ENCODE data around the gene C4orf17.

C4orf17 gene

DNA sequence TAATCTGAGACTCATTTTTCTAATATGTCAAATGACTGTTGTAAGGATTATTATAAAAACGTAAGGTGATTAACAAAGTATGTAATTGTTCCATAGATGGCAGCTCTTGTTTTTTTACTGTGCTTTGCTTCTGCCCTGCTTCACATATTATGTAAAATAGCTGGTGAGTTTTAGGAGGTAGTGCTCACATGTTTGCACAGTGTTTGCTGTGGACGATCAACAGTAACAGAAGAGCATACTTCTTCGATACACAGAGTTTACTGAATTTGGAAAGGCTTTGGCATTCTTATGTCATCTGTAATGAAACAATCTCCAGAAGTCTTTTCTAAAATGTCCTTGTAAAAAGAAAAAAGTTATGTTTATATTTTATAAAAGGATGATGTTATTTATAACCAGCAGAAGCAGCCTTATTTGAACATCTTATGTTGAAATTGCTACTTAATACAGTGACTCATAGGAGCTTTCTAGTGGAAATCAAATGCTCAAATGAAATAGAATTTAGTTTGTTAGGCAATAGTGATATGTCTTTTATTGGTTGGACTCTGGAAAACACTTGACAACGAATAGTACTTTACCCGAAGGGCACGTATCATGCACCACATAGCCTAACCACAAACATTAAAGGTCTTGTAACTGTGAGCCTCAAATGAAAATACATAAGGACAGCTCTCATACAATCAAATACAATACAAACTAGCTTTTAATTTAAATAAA, 61.9 kb downstream of the C4orf17 start:
- Histone ChIP-seq H3K79me2 (ENCODE audit: insufficient read depth, low read length) (no peaks in the 10 kb centered on the region), H3K9me3 (ENCODE audit: insufficient read depth, low read depth, low read length) (no peaks in the 10 kb centered on the region), H3K4me1 (ENCODE audit: insufficient read depth, low read length, poor library complexity, severe bottlenecking) (no peaks in the 10 kb centered on the region), H4K20me1 (ENCODE audit: insufficient read depth, low read length, poor library complexity, severe bottlenecking) (no peaks in the 10 kb centered on the region), H3K27me3 (ENCODE audit: insufficient read depth, low read length, poor library complexity, severe bottlenecking) (peaks cover 68% of the 10 kb centered on the region), H3K4me3 (ENCODE audit: low read length, poor library complexity, severe bottlenecking) (no peak overlapping the region), H3K9ac (ENCODE audit: low read depth, low read length, poor library complexity, severe bottlenecking) (no peak overlapping the region), H3K36me3 (ENCODE audit: insufficient read depth, low read length) (no peaks in the 10 kb centered on the region), H3F3A (ENCODE audit: low read depth) (no peaks in the 10 kb centered on the region), H2AFZ (ENCODE audit: low read length) (no peak overlapping the region), H3K4me2 (ENCODE audit: low read depth, low read length, poor library complexity, severe bottlenecking) (no peak overlapping the region), H3K9me2 (replicated peaks; ENCODE audit: low read depth, low read length) (no peaks in the 10 kb centered on the region)
- TF ChIP-seq EZH2phosphoT487 (IDR thresholded peaks at IDR 0.05; ENCODE audit: borderline replicate concordance), result no peak
- TF ChIP-seq, protein P1, sequence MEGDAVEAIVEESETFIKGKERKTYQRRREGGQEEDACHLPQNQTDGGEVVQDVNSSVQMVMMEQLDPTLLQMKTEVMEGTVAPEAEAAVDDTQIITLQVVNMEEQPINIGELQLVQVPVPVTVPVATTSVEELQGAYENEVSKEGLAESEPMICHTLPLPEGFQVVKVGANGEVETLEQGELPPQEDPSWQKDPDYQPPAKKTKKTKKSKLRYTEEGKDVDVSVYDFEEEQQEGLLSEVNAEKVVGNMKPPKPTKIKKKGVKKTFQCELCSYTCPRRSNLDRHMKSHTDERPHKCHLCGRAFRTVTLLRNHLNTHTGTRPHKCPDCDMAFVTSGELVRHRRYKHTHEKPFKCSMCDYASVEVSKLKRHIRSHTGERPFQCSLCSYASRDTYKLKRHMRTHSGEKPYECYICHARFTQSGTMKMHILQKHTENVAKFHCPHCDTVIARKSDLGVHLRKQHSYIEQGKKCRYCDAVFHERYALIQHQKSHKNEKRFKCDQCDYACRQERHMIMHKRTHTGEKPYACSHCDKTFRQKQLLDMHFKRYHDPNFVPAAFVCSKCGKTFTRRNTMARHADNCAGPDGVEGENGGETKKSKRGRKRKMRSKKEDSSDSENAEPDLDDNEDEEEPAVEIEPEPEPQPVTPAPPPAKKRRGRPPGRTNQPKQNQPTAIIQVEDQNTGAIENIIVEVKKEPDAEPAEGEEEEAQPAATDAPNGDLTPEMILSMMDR (conservative IDR thresholded peaks at IDR 0.05; ENCODE audit: low read length), result no peak

DNA sequence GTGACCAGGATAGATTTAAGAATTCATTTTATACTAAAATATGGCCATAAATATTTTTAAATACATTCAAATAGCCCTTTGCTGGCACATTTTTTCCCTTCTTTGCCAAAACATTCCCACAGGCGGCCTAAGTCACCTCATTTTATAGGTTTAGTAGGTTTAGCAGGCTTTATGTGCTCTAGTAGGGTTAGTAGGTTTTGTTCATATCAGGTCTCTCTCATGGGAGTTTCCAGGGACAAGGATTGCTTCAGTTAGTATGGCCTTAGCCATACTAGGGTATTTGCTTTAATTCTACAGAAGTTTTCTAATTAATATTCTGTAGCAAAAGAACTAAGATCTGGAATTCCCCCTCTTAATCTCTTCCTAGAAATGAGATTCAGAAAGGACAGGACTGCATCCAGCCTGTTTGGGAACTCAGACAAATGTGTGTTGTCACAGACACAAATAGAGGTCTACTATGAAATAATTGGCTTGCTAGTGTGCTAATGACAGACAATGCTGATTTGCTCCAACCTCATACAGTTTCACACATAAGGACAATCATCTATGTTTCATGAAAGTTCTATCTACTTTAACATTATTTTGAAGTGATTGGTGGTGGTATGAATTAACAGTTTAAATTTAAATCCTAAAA, 63.0 kb downstream of the C4orf17 start:
- Histone ChIP-seq H3K9ac (ENCODE audit: low read depth, low read length, poor library complexity, severe bottlenecking) (no peak overlapping the region), H3K4me3 (ENCODE audit: low read length, poor library complexity, severe bottlenecking) (no peak overlapping the region), H3K9me3 (ENCODE audit: insufficient read depth, low read depth, low read length) (no peaks in the 10 kb centered on the region), H3K36me3 (ENCODE audit: insufficient read depth, low read length) (no peaks in the 10 kb centered on the region), H4K20me1 (ENCODE audit: insufficient read depth, low read length, poor library complexity, severe bottlenecking) (no peaks in the 10 kb centered on the region), H3K4me2 (ENCODE audit: low read depth, low read length, poor library complexity, severe bottlenecking) (no peak overlapping the region), H3F3A (ENCODE audit: low read depth) (no peaks in the 10 kb centered on the region), H3K4me1 (ENCODE audit: insufficient read depth, low read length, poor library complexity, severe bottlenecking) (no peaks in the 10 kb centered on the region), H3K9me2 (replicated peaks; ENCODE audit: low read depth, low read length) (no peaks in the 10 kb centered on the region), H3K27me3 (ENCODE audit: insufficient read depth, low read length, poor library complexity, severe bottlenecking) (peaks cover 56% of the 10 kb centered on the region), H3K79me2 (ENCODE audit: insufficient read depth, low read length) (no peaks in the 10 kb centered on the region), H2AFZ (ENCODE audit: low read length) (no peak overlapping the region)
- TF ChIP-seq, protein P1 (conservative IDR thresholded peaks at IDR 0.05; ENCODE audit: low read length), result no peak
- TF ChIP-seq EZH2phosphoT487 (IDR thresholded peaks at IDR 0.05; ENCODE audit: borderline replicate concordance), result no peak

DNA sequence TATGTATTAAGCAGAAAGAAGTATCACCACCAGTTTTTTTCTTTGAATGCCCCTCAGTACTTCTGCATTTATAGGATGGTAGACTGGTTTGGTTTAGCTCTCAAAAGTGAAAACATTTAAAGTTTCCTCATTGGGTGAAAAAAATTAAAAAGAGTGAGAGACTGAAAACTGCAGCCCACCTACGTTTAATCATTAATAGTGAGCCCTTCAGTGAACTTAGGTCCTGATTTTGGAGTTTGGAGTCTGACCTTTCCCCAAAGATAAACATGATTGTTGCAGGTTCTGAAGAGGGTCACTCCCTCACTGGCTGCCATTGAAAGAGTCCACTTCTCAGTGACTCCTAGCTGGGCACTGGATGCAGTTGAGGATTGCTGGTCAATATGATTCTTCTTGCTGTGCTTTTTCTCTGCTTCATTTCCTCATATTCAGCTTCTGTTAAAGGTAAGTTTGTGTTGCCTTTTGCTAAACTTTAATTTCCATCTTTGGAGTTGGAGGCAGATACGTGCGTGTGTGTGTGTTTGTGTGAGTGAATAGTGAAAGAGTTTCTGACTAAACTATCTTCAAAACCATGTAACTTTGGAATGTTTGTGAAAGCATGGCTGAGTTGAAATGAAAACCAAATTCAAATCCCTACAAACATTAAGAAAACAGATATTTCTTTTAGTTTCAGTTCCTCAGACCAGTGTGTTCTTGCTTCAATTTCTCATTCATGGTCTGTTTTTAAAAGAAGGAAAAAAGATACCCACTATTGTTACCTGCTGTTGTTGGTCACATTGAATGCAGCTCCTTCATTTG, 63.9 kb downstream of the C4orf17 start, which contains the start of gene MTTP:
Gene MTTP (plus strand): TSS at position 295 of the 795 bp plus-strand sequence. CDS start 86 bp downstream, at position 381.
- Histone ChIP-seq H3K4me1 (ENCODE audit: insufficient read depth, low read length, poor library complexity, severe bottlenecking) (no peaks in the 10 kb centered on the region), H3K9me3 (ENCODE audit: insufficient read depth, low read depth, low read length) (no peaks in the 10 kb centered on the region), H3K9ac (ENCODE audit: low read depth, low read length, poor library complexity, severe bottlenecking) (no peak within 1 kb of the TSS), H3K4me3 (ENCODE audit: low read length, poor library complexity, severe bottlenecking) (no peak within 1 kb of the TSS), H3K9me2 (replicated peaks; ENCODE audit: low read depth, low read length) (no peaks in the 10 kb centered on the region), H3K36me3 (ENCODE audit: insufficient read depth, low read length) (no peaks in the 10 kb centered on the region), H3K4me2 (ENCODE audit: low read depth, low read length, poor library complexity, severe bottlenecking) (no peak within 1 kb of the TSS), H3K27me3 (ENCODE audit: insufficient read depth, low read length, poor library complexity, severe bottlenecking) (peaks cover 50% of the 10 kb centered on the region), H3K79me2 (ENCODE audit: insufficient read depth, low read length) (no peaks in the 10 kb centered on the region), H2AFZ (ENCODE audit: low read length) (no peak within 1 kb of the TSS), H3F3A (ENCODE audit: low read depth) (no peaks in the 10 kb centered on the region), H4K20me1 (ENCODE audit: insufficient read depth, low read length, poor library complexity, severe bottlenecking) (no peaks in the 10 kb centered on the region)
- TF ChIP-seq, protein P1 (conservative IDR thresholded peaks at IDR 0.05; ENCODE audit: low read length), result no peak
- TF ChIP-seq EZH2phosphoT487 (IDR thresholded peaks at IDR 0.05; ENCODE audit: borderline replicate concordance), result no peak
